Measurements from ENCODE around the gene PTPRN2. TPM values are rescaled to one million over a fixed set of nuclear protein-coding genes. Genes with fewer than 3 reads are reported as not detected.

The PTPRN2 gene
- total and polyA plus RNA-seq, 9 of the 15 experiments (the other 6 are each of a cell fraction or from before 2014, with no cell fraction given), result not detected

DNA sequence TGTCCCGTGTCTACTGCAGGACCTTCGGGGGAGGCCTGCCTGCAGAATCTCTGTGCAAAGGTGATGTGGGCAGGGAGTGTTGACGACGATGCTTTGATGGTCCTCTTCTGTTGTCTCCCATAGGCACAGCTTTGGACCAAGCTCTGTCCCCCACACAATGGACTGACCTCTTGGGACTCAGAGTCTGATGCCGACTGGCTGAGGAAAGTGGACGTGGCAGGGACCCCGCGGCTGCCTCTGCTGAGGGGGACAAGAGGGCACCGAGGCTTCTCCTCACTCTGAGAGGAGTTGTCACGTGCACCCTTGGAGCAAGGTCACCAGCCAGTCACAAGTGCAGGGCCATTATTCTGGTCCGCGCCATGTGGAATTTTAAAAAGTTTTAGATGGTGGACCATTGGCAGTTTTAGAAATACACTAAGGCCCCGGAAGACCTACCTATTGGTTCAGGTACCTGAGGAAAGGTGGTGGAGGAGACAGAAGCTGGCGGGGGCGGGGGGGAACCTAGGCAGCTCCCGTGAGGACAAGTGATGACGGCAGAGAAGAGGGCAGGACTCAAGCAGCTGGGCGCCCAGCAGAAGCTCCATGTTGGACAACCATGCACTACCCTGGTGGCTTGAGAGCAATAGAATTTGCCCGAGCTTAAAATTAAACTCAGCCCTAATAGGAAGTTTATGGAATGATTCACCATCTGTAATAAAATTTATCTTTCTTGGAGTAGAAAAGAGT is 331.4 kb downstream of the PTPRN2 start:
- intact Hi-C loops (cut with micrococcal nuclease) (no loop called here), in situ Hi-C loops (cut with MboI) (no loop called here)
- no peaks in the 10 kb centered on the region for H3K4me1 ChIP-seq (replicated peaks in 1 of 2; ENCODE audit: control insufficient read depth in 2 of 2, insufficient read depth in 2 of 2, low read length in 2 of 2)
- H3K9ac ChIP-seq (ENCODE audit: insufficient read depth in 1 of 2, low read depth in 2 of 2, low read length in 2 of 2), result no peak overlapping the region
- ATAC-seq (no peak), DNase-seq (ENCODE audit: extremely low read depth in 1 of 4, low spot score in 3 of 4) (no peak), FAIRE-seq (no peak)
- peaks cover 9% of the 10 kb centered on the region; the same call in 1 of the 2 replicates for H4K20me1 ChIP-seq (replicated peaks; ENCODE audit: control insufficient read depth, insufficient read depth, low read length)
- WGBS (ENCODE audit: insufficient coverage, low coverage, missing lambda C conversion rate), result under 1% methylated on average over 18 of the region's 19 CpGs
- TF ChIP-seq NELFE (IDR thresholded peaks at IDR 0.05; ENCODE audit: insufficient read depth, insufficient read length) (no peak), ZNF12 (CRISPR knock-in tag; IDR thresholded peaks at IDR 0.05) (no peak), SPI1 (IDR thresholded peaks at IDR 0.05; ENCODE audit: borderline replicate concordance, low read depth, low read length) (no peak), ZC3H11A (IDR thresholded peaks at IDR 0.05; ENCODE audit: low read depth, low read length) (no peak), SMAD4 (CRISPR knock-in tag; conservative IDR thresholded peaks at IDR 0.05) (no peak), ZC3H4 (CRISPR knock-in tag; IDR thresholded peaks at IDR 0.05; ENCODE audit: borderline replicate concordance) (no peak), NEUROD1 (IDR thresholded peaks at IDR 0.05; ENCODE audit: borderline replicate concordance, low read depth, low read length, partially characterized antibody) (no peak), PPARD (CRISPR knock-in tag; IDR thresholded peaks at IDR 0.05) (no peak), ZNF41 (CRISPR knock-in tag; conservative IDR thresholded peaks at IDR 0.05) (no peak), KLF16 (IDR thresholded peaks at IDR 0.05) (no peak), STAG1 (CRISPR knock-in tag; IDR thresholded peaks at IDR 0.05; ENCODE audit: borderline replicate concordance) (no peak), ZNF586 (CRISPR knock-in tag; conservative IDR thresholded peaks at IDR 0.05) (no peak), PTBP1 (IDR thresholded peaks at IDR 0.05; ENCODE audit: low read depth, low read length) (no peak)
- TF ChIP-seq, protein P1, sequence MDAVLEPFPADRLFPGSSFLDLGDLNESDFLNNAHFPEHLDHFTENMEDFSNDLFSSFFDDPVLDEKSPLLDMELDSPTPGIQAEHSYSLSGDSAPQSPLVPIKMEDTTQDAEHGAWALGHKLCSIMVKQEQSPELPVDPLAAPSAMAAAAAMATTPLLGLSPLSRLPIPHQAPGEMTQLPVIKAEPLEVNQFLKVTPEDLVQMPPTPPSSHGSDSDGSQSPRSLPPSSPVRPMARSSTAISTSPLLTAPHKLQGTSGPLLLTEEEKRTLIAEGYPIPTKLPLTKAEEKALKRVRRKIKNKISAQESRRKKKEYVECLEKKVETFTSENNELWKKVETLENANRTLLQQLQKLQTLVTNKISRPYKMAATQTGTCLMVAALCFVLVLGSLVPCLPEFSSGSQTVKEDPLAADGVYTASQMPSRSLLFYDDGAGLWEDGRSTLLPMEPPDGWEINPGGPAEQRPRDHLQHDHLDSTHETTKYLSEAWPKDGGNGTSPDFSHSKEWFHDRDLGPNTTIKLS (IDR thresholded peaks at IDR 0.05; ENCODE audit: borderline replicate concordance, low read depth), result no peak
- TF ChIP-seq, protein P2, sequence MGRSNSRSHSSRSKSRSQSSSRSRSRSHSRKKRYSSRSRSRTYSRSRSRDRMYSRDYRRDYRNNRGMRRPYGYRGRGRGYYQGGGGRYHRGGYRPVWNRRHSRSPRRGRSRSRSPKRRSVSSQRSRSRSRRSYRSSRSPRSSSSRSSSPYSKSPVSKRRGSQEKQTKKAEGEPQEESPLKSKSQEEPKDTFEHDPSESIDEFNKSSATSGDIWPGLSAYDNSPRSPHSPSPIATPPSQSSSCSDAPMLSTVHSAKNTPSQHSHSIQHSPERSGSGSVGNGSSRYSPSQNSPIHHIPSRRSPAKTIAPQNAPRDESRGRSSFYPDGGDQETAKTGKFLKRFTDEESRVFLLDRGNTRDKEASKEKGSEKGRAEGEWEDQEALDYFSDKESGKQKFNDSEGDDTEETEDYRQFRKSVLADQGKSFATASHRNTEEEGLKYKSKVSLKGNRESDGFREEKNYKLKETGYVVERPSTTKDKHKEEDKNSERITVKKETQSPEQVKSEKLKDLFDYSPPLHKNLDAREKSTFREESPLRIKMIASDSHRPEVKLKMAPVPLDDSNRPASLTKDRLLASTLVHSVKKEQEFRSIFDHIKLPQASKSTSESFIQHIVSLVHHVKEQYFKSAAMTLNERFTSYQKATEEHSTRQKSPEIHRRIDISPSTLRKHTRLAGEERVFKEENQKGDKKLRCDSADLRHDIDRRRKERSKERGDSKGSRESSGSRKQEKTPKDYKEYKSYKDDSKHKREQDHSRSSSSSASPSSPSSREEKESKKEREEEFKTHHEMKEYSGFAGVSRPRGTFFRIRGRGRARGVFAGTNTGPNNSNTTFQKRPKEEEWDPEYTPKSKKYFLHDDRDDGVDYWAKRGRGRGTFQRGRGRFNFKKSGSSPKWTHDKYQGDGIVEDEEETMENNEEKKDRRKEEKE (IDR thresholded peaks at IDR 0.05; ENCODE audit: borderline replicate concordance in 1 of 2, control insufficient read depth in 1 of 2, low read depth in 2 of 2, low read length in 1 of 2), result no peak
- ChIA-PET CTCF (ENCODE audit: low intra/inter-chr PET ratio) (no interaction called here), POLR2A (no interaction called here)
- H3K4me2 ChIP-seq (ENCODE audit: insufficient read depth, low read length), result no peak overlapping the region
- no peaks in the 10 kb centered on the region for H3K9me1 ChIP-seq (ENCODE audit: control insufficient read depth, insufficient read depth, low read length)
- H3K27me3 ChIP-seq (ENCODE audit: control insufficient read depth in 2 of 2, insufficient read depth in 2 of 2, low read length in 2 of 2), result peaks cover 21 to 59% of the 10 kb centered on the region in 2 experiments; a peak in 3 of 5 replicates
- no peaks in the 10 kb centered on the region for H3K79me2 ChIP-seq (ENCODE audit: control insufficient read depth, insufficient read depth, low read length)
- no peak overlapping the region for H2AFZ ChIP-seq (ENCODE audit: low read depth, low read length)
- no peak overlapping the region for H3K4me3 ChIP-seq
- no peaks in the 10 kb centered on the region for H3K36me3 ChIP-seq (ENCODE audit: control insufficient read depth, insufficient read depth, low read length)
- H3K9me3 ChIP-seq (replicated peaks; ENCODE audit: control insufficient read depth, insufficient read depth, low read depth, low read length), result no peaks in the 10 kb centered on the region
- no TSS peak for BruUV-seq (replicated peaks)
- H3K27ac ChIP-seq (ENCODE audit: extremely low read depth, low read depth, low read length), result no peak overlapping the region
